IMR-90 (cell line): Measurements from ENCODE around the gene ZSWIM9. TPM values are rescaled to one million over a fixed set of nuclear protein-coding genes. Genes with fewer than 3 reads are reported as not detected.

ENCODE experiments used
- ATAC-seq: fragments of 200-7000 bp; cut with Tn5 transposase; 2 replicates; pipeline ENCODE4 v1.9.1; 2020; ENCODE audit warnings: low read depth, mild to moderate bottlenecking, moderate library complexity
- BruUV-seq: library from RNA; stranded (reverse); fragments of 400-500 nt; replicated peaks from 2 replicates; lab custom pipeline; 2021; lab: Mats Ljungman, UMichigan
- CTCF ChIA-PET: fragments of 300-600 bp; formaldehyde crosslinking; extraction: SDS; loops from one replicate; lab custom pipeline; 2021; ENCODE audit warnings: antibody characterized with exemption; lab: Yijun Ruan, JAX
- POLR2A ChIA-PET: fragments of 300-600 bp; sonication (Branson Sonifier 250); formaldehyde crosslinking; loops from one replicate; lab custom pipeline; 2022; ENCODE audit warnings: antibody characterized with exemption; ENCODE audit not compliant: unreplicated experiment; lab: Charles Lee
- DNase-seq: peaks from one replicate; pipeline ENCODE4 v3.0.0; 2013
- H2AFZ ChIP-seq: replicated peaks from 2 replicates; pipeline ENCODE3; 2013; ENCODE audit warnings: low read length, mild to moderate bottlenecking; ENCODE audit not compliant: poor library complexity
- H2AK5ac ChIP-seq: 2 replicates; pipeline ENCODE4 v1.6.1; 2013; ENCODE audit warnings: low read depth, low read length, inconsistent platforms
- H2AK9ac ChIP-seq: replicated peaks from 2 replicates; pipeline ENCODE3; 2013; ENCODE audit warnings: mild to moderate bottlenecking, low read depth, low read length, moderate library complexity; ENCODE audit not compliant: poor library complexity
- H2BK120ac ChIP-seq: 2 replicates; pipeline ENCODE4 v1.6.1; 2013; ENCODE audit warnings: low read depth, low read length, inconsistent platforms
- H2BK15ac ChIP-seq: 3 replicates; pipeline ENCODE4 v1.6.1; 2013; ENCODE audit warnings: low read depth, low read length, inconsistent platforms
- H2BK20ac ChIP-seq: 2 replicates; pipeline ENCODE4 v1.6.1; 2013; ENCODE audit warnings: low read depth, mild to moderate bottlenecking, inconsistent platforms, low read length, moderate library complexity
- H2BK5ac ChIP-seq: 2 replicates; pipeline ENCODE4 v1.6.1; 2013; ENCODE audit warnings: mild to moderate bottlenecking, low read depth, low read length, inconsistent platforms; ENCODE audit not compliant: poor library complexity, severe bottlenecking
- H3K14ac ChIP-seq: replicated peaks from 2 replicates; pipeline ENCODE4 v1.6.1; 2013; ENCODE audit warnings: low read depth, low read length, inconsistent platforms
- H3K18ac ChIP-seq: 2 replicates; pipeline ENCODE4 v1.6.1; 2013; ENCODE audit warnings: low read depth, low read length, control low read depth
- H3K23ac ChIP-seq: 2 replicates; pipeline ENCODE4 v1.6.1; 2013; ENCODE audit warnings: low read depth, low read length, inconsistent platforms
- H3K27ac ChIP-seq: 2 replicates; pipeline ENCODE4 v1.5.1; 2013; ENCODE audit warnings: mild to moderate bottlenecking, control low read depth, low read length; ENCODE audit not compliant: insufficient read depth
- H3K27me3 ChIP-seq: 2 replicates; pipeline ENCODE4 v1.6.1; 2013; ENCODE audit warnings: low read length; ENCODE audit not compliant: control insufficient read depth, insufficient read depth
- H3K36me3 ChIP-seq: 2 replicates; pipeline ENCODE4 v1.6.1; 2013; ENCODE audit warnings: low read length, mixed read lengths; ENCODE audit not compliant: control insufficient read depth, insufficient read depth
- H3K4ac ChIP-seq: 2 replicates; pipeline ENCODE4 v1.6.1; 2013; ENCODE audit warnings: low read depth, low read length, inconsistent platforms
- H3K4me1 ChIP-seq: 2 replicates; pipeline ENCODE4 v1.6.1; 2013; ENCODE audit warnings: low read length, mixed read lengths; ENCODE audit not compliant: control insufficient read depth, insufficient read depth
- H3K4me2 ChIP-seq: 2 replicates; pipeline ENCODE4 v1.6.1; 2013; ENCODE audit warnings: low read depth, mild to moderate bottlenecking, control low read depth, low read length, moderate library complexity
- H3K4me3 ChIP-seq: 2 replicates; pipeline ENCODE4 v1.5.1; 2013; ENCODE audit warnings: low read depth, mild to moderate bottlenecking, control low read depth, low read length, moderate library complexity; ENCODE audit not compliant: insufficient read depth
- H3K56ac ChIP-seq: 2 replicates; pipeline ENCODE4 v1.6.1; 2013; ENCODE audit warnings: low read length, inconsistent platforms; ENCODE audit not compliant: insufficient read depth; ENCODE audit errors: extremely low read depth
- H3K79me1 ChIP-seq, 2 experiments: 2 replicates each; pipeline ENCODE4 v1.6.1; 2013; ENCODE audit warnings: low read length in 2 of 2, inconsistent platforms in 1 of 2, low read depth in 1 of 2
- H3K9ac ChIP-seq: 2 replicates; pipeline ENCODE4 v1.6.1; 2013; ENCODE audit warnings: low read depth, low read length, control low read depth
- H3K9me1 ChIP-seq: 2 replicates; pipeline ENCODE4 v1.6.1; 2013; ENCODE audit warnings: low read length, inconsistent platforms; ENCODE audit not compliant: insufficient read depth
- H3K9me3 ChIP-seq: 2 replicates; pipeline ENCODE4 v1.6.1; 2013; ENCODE audit warnings: low read length; ENCODE audit not compliant: control insufficient read depth, insufficient read depth
- H4K20me1 ChIP-seq: 2 replicates; pipeline ENCODE4 v1.6.1; 2013; ENCODE audit warnings: low read length, inconsistent platforms; ENCODE audit not compliant: insufficient read depth
- H4K5ac ChIP-seq: 2 replicates; pipeline ENCODE4 v1.6.1; 2013; ENCODE audit warnings: mild to moderate bottlenecking, low read depth, low read length, control low read depth
- H4K8ac ChIP-seq, 2 experiments: 2 replicates each; pipeline ENCODE4 v1.6.1; 2013; ENCODE audit warnings: low read depth in 2 of 2, low read length in 2 of 2, control low read depth in 1 of 2, inconsistent platforms in 1 of 2
- H4K91ac ChIP-seq: 2 replicates; pipeline ENCODE4 v1.6.1; 2013; ENCODE audit warnings: low read depth, low read length, inconsistent platforms; ENCODE audit not compliant: insufficient read depth
- CEBPB ChIP-seq: IDR thresholded peaks from 2 replicates; pipeline ENCODE4 v1.6.1; 2012; ENCODE audit warnings: low read depth, low read length, improper control_type of control experiment
- FOS ChIP-seq: fragments of 150-350 bp; IDR thresholded peaks from 2 replicates; pipeline ENCODE4 v1.6.1; 2016; ENCODE audit warnings: low read depth, low read length
- NFE2L2 ChIP-seq: fragments of 150-350 bp; IDR thresholded peaks from 2 replicates; pipeline ENCODE4 v1.6.1; 2016; ENCODE audit warnings: low read depth, mild to moderate bottlenecking, low read length
- POLR2A ChIP-seq: IDR thresholded peaks from 2 replicates; pipeline ENCODE4 v1.6.1; 2012; ENCODE audit warnings: mild to moderate bottlenecking, low read depth, low read length
- RAD21 ChIP-seq: IDR thresholded peaks from 2 replicates; pipeline ENCODE4 v1.6.1; 2012; ENCODE audit warnings: low read length, improper control_type of control experiment
- RCOR1 ChIP-seq: IDR thresholded peaks from 2 replicates; pipeline ENCODE4 v1.6.1; 2012; ENCODE audit warnings: mild to moderate bottlenecking, low read length, improper control_type of control experiment; ENCODE audit not compliant: insufficient replicate concordance
- RFX5 ChIP-seq: IDR thresholded peaks from 2 replicates; pipeline ENCODE4 v1.8.0; 2012; ENCODE audit warnings: low read depth, mild to moderate bottlenecking, low read length, moderate library complexity
- SMC3 ChIP-seq: fragments of 150-350 bp; IDR thresholded peaks from 2 replicates; pipeline ENCODE4 v1.6.1; 2016; ENCODE audit warnings: low read depth, mild to moderate bottlenecking, antibody characterized with exemption, low read length, moderate library complexity
- WGBS, 2 experiments: methylation state at CpG; one replicate each; pipeline versions ENCODE4 v1.1.5 to v1.1.7; 2013; ENCODE audit warnings: missing lambda C conversion rate in 2 of 2; ENCODE audit not compliant: insufficient read length in 1 of 2; ENCODE audit errors: extremely low coverage in 2 of 2; 5-methylcytosine and 5-hydroxymethylcytosine counted together
- dilution Hi-C: fragments of 300-500 bp; cut with HindIII; formaldehyde crosslinking; loops from one replicate; pipeline ENCODE4 v1.14.3; 2018; ENCODE audit warnings: low sequenced_read_pairs; ENCODE audit not compliant: unreplicated experiment
- in situ Hi-C: fragments of 300-500 bp; cut with MboI; formaldehyde crosslinking; loops from 3 replicates; pipeline ENCODE4 v1.14.3; 2019; ENCODE audit warnings: low sequenced_read_pairs, inconsistent platforms, mixed read lengths
- intact Hi-C: fragments of 100-400 bp; cut with micrococcal nuclease; formaldehyde crosslinking; loops from 2 replicates; pipeline ENCODE4 v1.10.0; 2022
- polyA plus RNA-seq, 3 experiments: library from polyadenylated mRNA; depleted of rRNA; stranded (reverse); fragments of >200 nt; gene quantifications; 2 replicates each; pipeline ENCODE4 v1.2.3, GENCODE V29; 2012; ENCODE audit warnings: low replicate concordance in 1 of 3
- total RNA-seq: library from RNA; depleted of rRNA; stranded (reverse); fragments of >200 nt; gene quantifications from 2 replicates; pipeline ENCODE4 v1.2.3, GENCODE V29; 2012
- TF ChIP-seq, protein P1 (sequence below): fragments of 150-350 bp; IDR thresholded peaks from 2 replicates; pipeline ENCODE4 v1.6.1; 2017; ENCODE audit warnings: mild to moderate bottlenecking, antibody characterized with exemption, low read length, low read depth

ZSWIM9 gene
- total and polyA plus RNA-seq, 2 of the 4 experiments (the other 2 are of a cell fraction) = 0.54 to 2.2 TPM

DNA sequence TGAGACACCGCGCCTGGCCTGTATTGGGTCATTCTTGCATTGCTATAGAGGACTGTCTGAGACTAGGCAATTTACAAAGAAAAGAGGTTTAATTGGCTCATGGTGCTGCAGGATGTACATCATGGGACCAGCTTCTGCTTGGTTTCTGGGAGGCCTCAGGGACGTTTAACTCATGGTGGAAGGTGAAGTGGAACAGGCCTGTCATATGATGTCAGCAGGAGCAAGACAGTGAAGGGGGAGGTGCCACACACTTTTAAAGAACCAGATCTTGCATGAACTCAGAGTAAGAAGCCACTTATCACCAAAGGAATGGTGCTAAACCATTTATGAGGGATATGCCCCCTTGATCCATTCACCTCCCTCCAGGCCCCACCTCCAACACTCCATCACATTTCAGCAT is 66.6 kb downstream of the ZSWIM9 start:
- Histone ChIP-seq H3K4me3 (no peak overlapping the region), H3K27ac (no peak overlapping the region), H3K9me1 (0 out of 2 replicates have a peak, but pooled peaks cover 2% of the 10 kb centered on the region), H3K56ac (no peak overlapping the region), H2BK20ac (no peak overlapping the region), H4K8ac (no peak overlapping the region), H4K91ac (no peak overlapping the region), H4K5ac (no peak overlapping the region), H2AK5ac (no peak overlapping the region), H3K27me3 (no peaks in the 10 kb centered on the region), H3K4me2 (no peak overlapping the region), H3K18ac (no peak overlapping the region), H3K36me3 (peaks cover 17% of the 10 kb centered on the region), H3K9me3 (no peaks in the 10 kb centered on the region), H3K79me1 (peaks cover 0 to 5% of the 10 kb centered on the region in 2 experiments; a peak in 1 of 4 replicates), H4K20me1 (no peaks in the 10 kb centered on the region; the same call in 1 of the 2 replicates), H2AFZ (no peak overlapping the region), H3K23ac (no peak overlapping the region), H3K9ac (no peak overlapping the region), H3K14ac (no peak overlapping the region), H2BK120ac (no peak overlapping the region), H3K4ac (no peak overlapping the region), H3K4me1 (peaks cover 2% of the 10 kb centered on the region; the same call in 1 of the 2 replicates), H2BK15ac (no peak overlapping the region), H2BK5ac (no peak overlapping the region), H2AK9ac (no peak overlapping the region)
- dilution Hi-C loops = no loop called here
- ChIA-PET CTCF (no interaction called here), POLR2A (interaction anchor here (0.6 kb wide), 1 partner anchor 1868 kb away, joined by 4 read pairs; no protein-coding TSS in a partner anchor)
- intact Hi-C loops = no loop called here
- no peak for DNase-seq
- BruUV-seq = no TSS peak
- TF ChIP-seq CEBPB = no peak
- no peak for TF ChIP-seq RCOR1
- TF ChIP-seq RFX5 = no peak
- TF ChIP-seq SMC3 = no peak
- TF ChIP-seq RAD21 = no peak
- TF ChIP-seq POLR2A = no peak
- no peak for TF ChIP-seq FOS
- TF ChIP-seq NFE2L2 = no peak
- TF ChIP-seq, protein P1, sequence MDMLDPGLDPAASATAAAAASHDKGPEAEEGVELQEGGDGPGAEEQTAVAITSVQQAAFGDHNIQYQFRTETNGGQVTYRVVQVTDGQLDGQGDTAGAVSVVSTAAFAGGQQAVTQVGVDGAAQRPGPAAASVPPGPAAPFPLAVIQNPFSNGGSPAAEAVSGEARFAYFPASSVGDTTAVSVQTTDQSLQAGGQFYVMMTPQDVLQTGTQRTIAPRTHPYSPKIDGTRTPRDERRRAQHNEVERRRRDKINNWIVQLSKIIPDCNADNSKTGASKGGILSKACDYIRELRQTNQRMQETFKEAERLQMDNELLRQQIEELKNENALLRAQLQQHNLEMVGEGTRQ = no peak
- in situ Hi-C loops = no loop called here
- ATAC-seq = no peak
- WGBS, 2 experiments = no CpG with 5 or more reads among the region's 3 CpGs
